ENCODE measurements around the gene COBLL1. TPM values are rescaled to one million over a fixed set of nuclear protein-coding genes. Genes with fewer than 3 reads are reported as not detected.
A peak's percentile ranks its signal among the peaks of the same experiment; 100 is the strongest.

Gene COBLL1
- total RNA-seq, 1 experiment from 2014 or later = 3.6 TPM

DNA sequence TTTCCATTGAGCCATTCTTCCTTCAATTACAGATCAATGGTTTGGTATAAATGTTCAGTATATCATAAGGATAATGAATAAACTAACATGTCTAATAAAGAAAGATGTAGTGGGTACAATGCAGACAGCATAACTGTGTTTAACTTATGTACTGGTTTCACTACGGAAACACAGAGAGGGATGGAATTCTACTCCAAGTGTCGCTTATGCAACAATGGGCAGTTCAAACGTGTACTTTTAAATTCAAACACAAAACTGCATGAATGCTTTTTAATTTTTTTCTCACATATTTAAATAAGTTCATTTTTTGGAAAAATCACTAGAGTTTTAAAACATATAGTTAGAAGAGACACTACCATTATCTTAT lies 74.7 kb downstream of the COBLL1 start:
- ATAC-seq = no peak
- H3K4me1 ChIP-seq (ENCODE audit: insufficient read depth, low read length) = no peaks in the 10 kb centered on the region
- BruUV-seq (replicated peaks) = no TSS peak

DNA sequence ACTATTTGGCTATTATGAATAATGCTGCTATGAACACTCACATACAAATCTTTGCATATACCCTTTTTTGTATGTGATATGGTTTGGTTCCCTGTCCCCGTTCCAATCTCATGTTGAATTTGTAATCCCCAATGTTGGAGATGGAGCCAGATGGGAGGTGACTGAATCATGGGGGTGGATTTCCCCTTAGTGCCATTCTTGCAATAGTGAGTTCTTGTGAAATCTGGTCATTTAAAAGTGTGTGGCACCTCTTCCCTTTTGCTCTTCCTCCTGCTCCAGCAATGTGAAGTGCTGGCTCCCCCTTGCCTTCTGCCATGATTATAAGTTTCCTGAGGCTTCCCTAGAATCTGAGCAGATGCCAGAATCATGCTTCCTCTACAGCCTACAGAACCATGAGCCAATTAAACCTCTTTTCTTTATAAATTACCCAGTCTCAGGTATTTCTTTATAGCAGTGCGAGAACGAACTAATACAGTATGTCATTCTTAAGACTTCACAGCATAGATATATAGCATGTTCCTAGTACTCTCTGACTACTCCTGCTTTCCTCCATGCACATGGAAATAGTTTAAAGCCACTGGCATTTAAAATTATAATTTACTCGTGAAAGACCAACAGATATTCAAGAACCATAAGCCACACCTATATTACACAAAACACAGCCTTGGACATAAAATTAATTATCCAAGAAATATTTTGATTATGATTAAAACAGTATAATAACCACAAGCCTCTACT lies 75.2 kb downstream of the COBLL1 start:
- ATAC-seq (no peak), DNase-seq (no peak)
- Histone ChIP-seq H3K9ac (ENCODE audit: low read length) (no peak overlapping the region), H3K9me2 (replicated peaks; ENCODE audit: low read length) (no peaks in the 10 kb centered on the region), H3K36me3 (ENCODE audit: low read depth, low read length) (no peaks in the 10 kb centered on the region), H4K20me1 (ENCODE audit: low read length) (no peaks in the 10 kb centered on the region), H3F3A (ENCODE audit: low read length, unreplicated experiment) (no peaks in the 10 kb centered on the region), H3K9me3 (ENCODE audit: low read length) (no peaks in the 10 kb centered on the region), H2AFZ (ENCODE audit: low read length) (no peak overlapping the region), H3K4me1 (ENCODE audit: insufficient read depth, low read length) (no peaks in the 10 kb centered on the region), H3K27ac (ENCODE audit: low read length) (no peak overlapping the region), H3K4me2 (ENCODE audit: low read length) (no peak overlapping the region), H3K79me2 (ENCODE audit: low read length) (no peaks in the 10 kb centered on the region), H3K27me3 (ENCODE audit: low read length) (no peaks in the 10 kb centered on the region), H3K4me3 (ENCODE audit: low read length) (no peak overlapping the region)
- POLR2A ChIA-PET (ENCODE audit: unreplicated experiment) = no interaction called here
- BruUV-seq (replicated peaks) = no TSS peak
- intact Hi-C loops (cut with micrococcal nuclease) = no loop called here
- TF ChIP-seq, protein P1, sequence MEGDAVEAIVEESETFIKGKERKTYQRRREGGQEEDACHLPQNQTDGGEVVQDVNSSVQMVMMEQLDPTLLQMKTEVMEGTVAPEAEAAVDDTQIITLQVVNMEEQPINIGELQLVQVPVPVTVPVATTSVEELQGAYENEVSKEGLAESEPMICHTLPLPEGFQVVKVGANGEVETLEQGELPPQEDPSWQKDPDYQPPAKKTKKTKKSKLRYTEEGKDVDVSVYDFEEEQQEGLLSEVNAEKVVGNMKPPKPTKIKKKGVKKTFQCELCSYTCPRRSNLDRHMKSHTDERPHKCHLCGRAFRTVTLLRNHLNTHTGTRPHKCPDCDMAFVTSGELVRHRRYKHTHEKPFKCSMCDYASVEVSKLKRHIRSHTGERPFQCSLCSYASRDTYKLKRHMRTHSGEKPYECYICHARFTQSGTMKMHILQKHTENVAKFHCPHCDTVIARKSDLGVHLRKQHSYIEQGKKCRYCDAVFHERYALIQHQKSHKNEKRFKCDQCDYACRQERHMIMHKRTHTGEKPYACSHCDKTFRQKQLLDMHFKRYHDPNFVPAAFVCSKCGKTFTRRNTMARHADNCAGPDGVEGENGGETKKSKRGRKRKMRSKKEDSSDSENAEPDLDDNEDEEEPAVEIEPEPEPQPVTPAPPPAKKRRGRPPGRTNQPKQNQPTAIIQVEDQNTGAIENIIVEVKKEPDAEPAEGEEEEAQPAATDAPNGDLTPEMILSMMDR (conservative IDR thresholded peaks at IDR 0.05; ENCODE audit: low read depth, low read length) = no peak
- TF ChIP-seq EZH2phosphoT487 (IDR thresholded peaks at IDR 0.05; ENCODE audit: borderline replicate concordance, low read length) = no peak
- TF ChIP-seq EZH2 (IDR thresholded peaks at IDR 0.05; ENCODE audit: low read length, unreplicated experiment) = no peak
- CTCF ChIA-PET = no interaction called here

More for the DNA sequence above, 74.7 kb downstream of the COBLL1 start:
- Histone ChIP-seq H3K36me3 (ENCODE audit: low read depth, low read length) (no peaks in the 10 kb centered on the region), H3F3A (ENCODE audit: low read length, unreplicated experiment) (no peaks in the 10 kb centered on the region), H3K27me3 (ENCODE audit: low read length) (no peaks in the 10 kb centered on the region), H3K79me2 (ENCODE audit: low read length) (no peaks in the 10 kb centered on the region), H2AFZ (ENCODE audit: low read length) (no peak overlapping the region), H3K4me3 (ENCODE audit: low read length) (no peak overlapping the region), H3K9me3 (ENCODE audit: low read length) (no peaks in the 10 kb centered on the region), H4K20me1 (ENCODE audit: low read length) (no peaks in the 10 kb centered on the region), H3K4me2 (ENCODE audit: low read length) (no peak overlapping the region), H3K27ac (ENCODE audit: low read length) (no peak overlapping the region), H3K9me2 (replicated peaks; ENCODE audit: low read length) (no peaks in the 10 kb centered on the region), H3K9ac (ENCODE audit: low read length) (no peak overlapping the region)
- TF ChIP-seq EZH2 (IDR thresholded peaks at IDR 0.05; ENCODE audit: low read length, unreplicated experiment) = no peak
- TF ChIP-seq EZH2phosphoT487 (IDR thresholded peaks at IDR 0.05; ENCODE audit: borderline replicate concordance, low read length) = no peak
- TF ChIP-seq, protein P1 (conservative IDR thresholded peaks at IDR 0.05; ENCODE audit: low read depth, low read length) = no peak
- ChIA-PET CTCF (no interaction called here), POLR2A (ENCODE audit: unreplicated experiment) (no interaction called here)
- intact Hi-C loops (cut with micrococcal nuclease) = no loop called here
- no peak for DNase-seq

DNA sequence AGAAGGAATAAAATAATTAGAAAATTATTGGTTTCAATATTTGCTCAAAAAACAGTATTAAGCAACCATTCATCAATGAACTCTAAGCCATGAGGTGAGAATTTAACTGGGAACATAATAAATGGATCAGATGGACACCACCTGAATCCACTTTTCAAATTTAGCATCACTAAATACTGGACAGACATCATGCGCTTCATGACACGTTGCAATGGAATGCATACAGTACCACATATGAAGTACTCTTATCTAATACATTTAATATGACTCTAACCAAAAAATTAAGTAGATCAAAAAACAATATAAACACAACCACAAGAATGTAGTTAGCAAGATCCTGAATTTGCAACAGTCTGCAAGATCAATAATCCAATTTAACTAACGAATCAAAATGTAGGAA lies 76.6 kb downstream of the COBLL1 start:
- DNase-seq (peak; percentile 17), ATAC-seq (no peak)
- H3K4me3 ChIP-seq (ENCODE audit: low read length) = no peak overlapping the region
- H4K20me1 ChIP-seq (ENCODE audit: low read length) = no peaks in the 10 kb centered on the region
- H3K9me2 ChIP-seq (replicated peaks; ENCODE audit: low read length) = no peaks in the 10 kb centered on the region
- H3F3A ChIP-seq (ENCODE audit: low read length, unreplicated experiment) = no peaks in the 10 kb centered on the region
- ChIA-PET CTCF (no interaction called here), POLR2A (ENCODE audit: unreplicated experiment) (no interaction called here)
- no peaks in the 10 kb centered on the region for H3K36me3 ChIP-seq (ENCODE audit: low read depth, low read length)
- no peaks in the 10 kb centered on the region for H3K79me2 ChIP-seq (ENCODE audit: low read length)
- H2AFZ ChIP-seq (ENCODE audit: low read length) = no peak overlapping the region
- no peaks in the 10 kb centered on the region for H3K4me1 ChIP-seq (ENCODE audit: insufficient read depth, low read length)
- H3K27ac ChIP-seq (ENCODE audit: low read length) = no peak overlapping the region
- intact Hi-C loops (cut with micrococcal nuclease) = no loop called here
- no peaks in the 10 kb centered on the region for H3K27me3 ChIP-seq (ENCODE audit: low read length)
- no TSS peak for BruUV-seq (replicated peaks)
- no peaks in the 10 kb centered on the region for H3K9me3 ChIP-seq (ENCODE audit: low read length)
- no peak overlapping the region for H3K4me2 ChIP-seq (ENCODE audit: low read length)
- H3K9ac ChIP-seq (ENCODE audit: low read length) = no peak overlapping the region
- no peak for TF ChIP-seq EZH2 (IDR thresholded peaks at IDR 0.05; ENCODE audit: low read length, unreplicated experiment)
- TF ChIP-seq, protein P1 (conservative IDR thresholded peaks at IDR 0.05; ENCODE audit: low read depth, low read length) = no peak
- TF ChIP-seq EZH2phosphoT487 (IDR thresholded peaks at IDR 0.05; ENCODE audit: borderline replicate concordance, low read length) = no peak

All from PC-3 (cell line).